Fibroblast of lung (primary cell): ENCODE results near the gene CRYBG2. TPM values are rescaled to one million over a fixed set of nuclear protein-coding genes. Genes with fewer than 3 reads are reported as not detected.
"Not testable (repeated sequence)": the region's sequence is repeated elsewhere in the genome, so short reads cannot be mapped to it uniquely, and the experiment has no call there.

Source experiments
- DNase-seq, 2 donors: peaks; one replicate each; pipeline versions ENCODE4 v3.0.0 to v3.0.0-alpha.2; 2010; ENCODE audit warnings: low read depth in 2 of 2
- H2AFZ ChIP-seq: 2 replicates; pipeline ENCODE4 v1.5.1; 2012; ENCODE audit warnings: low read length, control low read depth, inconsistent platforms
- H3K27ac ChIP-seq: 2 replicates; pipeline ENCODE4 v1.5.1; 2011; ENCODE audit warnings: low read length, control low read depth; ENCODE audit not compliant: insufficient read depth
- H3K27me3 ChIP-seq: 2 replicates; pipeline ENCODE4 v1.5.1; 2011; ENCODE audit warnings: mild to moderate bottlenecking, low read length; ENCODE audit not compliant: control insufficient read depth, insufficient read depth
- H3K36me3 ChIP-seq: 2 replicates; pipeline ENCODE4 v1.5.1; 2011; ENCODE audit warnings: low read length; ENCODE audit not compliant: control insufficient read depth, insufficient read depth
- H3K4me1 ChIP-seq: 2 replicates; pipeline ENCODE4 v1.5.1; 2011; ENCODE audit warnings: low read length; ENCODE audit not compliant: control insufficient read depth, insufficient read depth; ENCODE audit errors: extremely low read depth
- H3K4me2 ChIP-seq: 2 replicates; pipeline ENCODE4 v1.5.1; 2011; ENCODE audit warnings: low read length, control low read depth; ENCODE audit not compliant: insufficient read depth; ENCODE audit errors: extremely low read depth
- H3K4me3 ChIP-seq, 4 experiments: fragments of 200-600 bp in 1 of 4; sonication (generic) in 1 of 4; replicated peaks in 1 of 4; 2 replicates each; pipeline ENCODE4 v1.5.1; 2011 to 2016; ENCODE audit warnings: low read length in 4 of 4, low read depth in 3 of 4, mild to moderate bottlenecking in 3 of 4, control low read depth in 2 of 4, inconsistent platforms in 1 of 4, mixed read lengths in 1 of 4; ENCODE audit not compliant: insufficient read depth in 1 of 4; ENCODE audit errors: control extremely low read depth in 1 of 4
- H3K79me2 ChIP-seq: 2 replicates; pipeline ENCODE4 v1.5.1; 2012; ENCODE audit warnings: mild to moderate bottlenecking, low read length, inconsistent platforms; ENCODE audit not compliant: control insufficient read depth, insufficient read depth
- H3K9ac ChIP-seq: 2 replicates; pipeline ENCODE4 v1.5.1; 2011; ENCODE audit warnings: mild to moderate bottlenecking, low read length, control low read depth; ENCODE audit not compliant: insufficient read depth
- H3K9me3 ChIP-seq: 2 replicates; pipeline ENCODE4 v1.5.1; 2012; ENCODE audit warnings: low read depth, low read length; ENCODE audit not compliant: control insufficient read depth, insufficient read depth
- H4K20me1 ChIP-seq: 2 replicates; pipeline ENCODE4 v1.5.1; 2011; ENCODE audit warnings: low read length; ENCODE audit not compliant: control insufficient read depth, insufficient read depth; ENCODE audit errors: extremely low read depth
- EZH2 ChIP-seq: IDR thresholded peaks from 2 replicates; pipeline ENCODE4 v1.5.1; 2012; ENCODE audit warnings: low read length, control low read depth, mild to moderate bottlenecking; ENCODE audit errors: missing control alignments
- polyA plus RNA-seq, 2 donors: library from polyadenylated mRNA; depleted of rRNA in 1 of 2; stranded (reverse) in 1 of 2; unstranded in 1 of 2; fragments of >200 nt; gene quantifications; 2 replicates each; pipeline ENCODE4 v1.2.1, GENCODE V29; 2011 to 2012; ENCODE audit warnings: missing spikeins in 1 of 2
- total RNA-seq: library from RNA; depleted of rRNA; stranded (reverse); fragments of >200 nt; gene quantifications from 2 replicates; pipeline ENCODE4 v1.2.1, GENCODE V29; 2014
- TF ChIP-seq, protein P1 (sequence below), 2 donors: IDR thresholded peaks in 1 of 2; conservative IDR thresholded peaks in 1 of 2; 1 replicate in 1 of 2; 2 replicates in 1 of 2; pipeline ENCODE4 v1.5.1; 2011 to 2012; ENCODE audit warnings: low read length in 2 of 2, control low read depth in 1 of 2, inconsistent platforms in 1 of 2, low read depth in 1 of 2, mild to moderate bottlenecking in 1 of 2

Gene CRYBG2
- total and polyA plus RNA-seq, 2 donors (not counting 1 experiment from before 2014, with no cell fraction given) = not detected

DNA sequence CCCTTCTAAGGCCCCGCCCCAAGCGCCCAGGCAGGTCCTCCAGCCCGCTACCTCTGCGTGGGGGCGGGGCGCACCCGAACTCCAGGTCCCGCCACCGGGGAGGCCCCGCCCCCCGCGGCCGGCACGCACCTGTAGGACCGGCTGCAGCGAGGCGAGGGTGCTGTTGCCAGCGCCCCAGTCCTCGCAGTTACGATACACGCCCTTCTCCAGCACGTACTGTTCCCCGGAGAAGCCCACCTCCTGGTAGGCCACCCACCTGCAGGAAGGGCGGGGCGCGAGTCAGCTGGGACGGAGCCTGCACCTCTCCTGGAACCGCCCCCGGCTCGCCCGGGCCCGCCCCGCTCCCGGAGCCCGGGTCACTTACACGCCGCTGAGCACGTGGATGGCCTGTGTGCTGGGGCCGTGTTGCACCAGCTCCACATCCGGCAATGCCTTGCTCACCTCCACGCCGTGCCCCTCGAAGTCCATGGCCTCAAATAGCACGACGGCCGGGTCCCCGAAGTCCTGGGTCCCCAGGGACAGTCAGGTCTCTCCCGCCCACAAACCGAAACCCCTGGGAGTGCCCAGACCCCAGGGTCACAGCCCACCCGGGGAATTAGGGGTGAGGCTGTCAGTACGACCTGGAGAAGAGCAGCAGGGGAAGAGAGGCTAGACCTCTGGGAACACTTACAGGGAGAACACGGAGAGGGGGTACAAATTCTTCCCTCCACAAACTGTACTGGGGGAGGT is 17.3 kb downstream of the CRYBG2 start:
- Histone ChIP-seq H3K9me3 (no peaks in the 10 kb centered on the region), H4K20me1 (no peaks in the 10 kb centered on the region), H3K4me2 (peak overlapping the region; percentile 92), H3K27me3 (peaks cover 10% of the 10 kb centered on the region), H3K9ac (no peak overlapping the region), H3K36me3 (no peaks in the 10 kb centered on the region), H3K4me1 (no peaks in the 10 kb centered on the region), H3K27ac (no peak overlapping the region), H3K79me2 (no peaks in the 10 kb centered on the region), H3K4me3 (peak overlapping the region in 3 of 4 experiments; percentile 38 to 51 (median 47)), H2AFZ (no peak overlapping the region)
- TF ChIP-seq EZH2 = no peak
- TF ChIP-seq, protein P1, sequence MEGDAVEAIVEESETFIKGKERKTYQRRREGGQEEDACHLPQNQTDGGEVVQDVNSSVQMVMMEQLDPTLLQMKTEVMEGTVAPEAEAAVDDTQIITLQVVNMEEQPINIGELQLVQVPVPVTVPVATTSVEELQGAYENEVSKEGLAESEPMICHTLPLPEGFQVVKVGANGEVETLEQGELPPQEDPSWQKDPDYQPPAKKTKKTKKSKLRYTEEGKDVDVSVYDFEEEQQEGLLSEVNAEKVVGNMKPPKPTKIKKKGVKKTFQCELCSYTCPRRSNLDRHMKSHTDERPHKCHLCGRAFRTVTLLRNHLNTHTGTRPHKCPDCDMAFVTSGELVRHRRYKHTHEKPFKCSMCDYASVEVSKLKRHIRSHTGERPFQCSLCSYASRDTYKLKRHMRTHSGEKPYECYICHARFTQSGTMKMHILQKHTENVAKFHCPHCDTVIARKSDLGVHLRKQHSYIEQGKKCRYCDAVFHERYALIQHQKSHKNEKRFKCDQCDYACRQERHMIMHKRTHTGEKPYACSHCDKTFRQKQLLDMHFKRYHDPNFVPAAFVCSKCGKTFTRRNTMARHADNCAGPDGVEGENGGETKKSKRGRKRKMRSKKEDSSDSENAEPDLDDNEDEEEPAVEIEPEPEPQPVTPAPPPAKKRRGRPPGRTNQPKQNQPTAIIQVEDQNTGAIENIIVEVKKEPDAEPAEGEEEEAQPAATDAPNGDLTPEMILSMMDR (conservative IDR thresholded peaks at IDR 0.05 in 1 of 2, IDR thresholded peaks at IDR 0.05 in 1 of 2; ENCODE audit: low read depth in 1 of 2, low read length in 2 of 2) = no peak
- DNase-seq = no peak

DNA sequence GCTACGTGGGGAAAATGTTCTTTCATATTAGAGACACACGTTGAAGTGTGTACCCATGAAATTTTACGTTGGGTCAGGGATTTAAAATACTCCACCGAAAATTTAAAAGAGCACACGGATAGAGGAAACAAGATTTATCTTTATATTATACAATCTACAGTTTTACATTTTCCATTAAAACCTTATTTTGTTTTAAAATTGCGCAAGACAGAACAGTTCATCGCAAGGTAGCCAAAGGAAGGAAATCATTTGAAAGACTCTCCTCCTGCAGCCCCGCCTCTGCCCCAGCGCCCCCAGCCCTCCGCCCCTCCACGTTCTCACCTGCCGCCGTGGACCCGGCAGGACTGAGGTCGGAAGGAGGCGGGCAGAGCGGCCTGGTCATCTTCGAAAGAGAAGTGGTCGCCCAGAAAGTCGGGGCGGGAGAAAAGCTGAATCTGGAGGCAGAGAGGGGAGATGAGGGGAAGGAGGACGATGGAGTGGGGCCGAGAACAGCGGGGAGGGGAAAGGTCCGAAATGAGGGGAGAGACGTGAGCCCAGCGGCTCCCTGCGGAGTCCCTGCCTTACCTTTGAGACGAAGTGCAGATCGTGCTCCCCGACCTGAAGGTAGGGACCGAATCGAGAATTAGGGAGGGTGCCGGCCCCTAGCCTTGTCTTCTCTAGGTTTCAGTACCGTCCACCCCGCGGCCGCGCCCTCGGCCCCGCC is 18.0 kb downstream of the CRYBG2 start:
- H4K20me1 ChIP-seq = no peaks in the 10 kb centered on the region
- peak overlapping the region; percentile 92 for H3K4me2 ChIP-seq
- no peaks in the 10 kb centered on the region for H3K4me1 ChIP-seq
- peak overlapping the region; percentile 88 for H2AFZ ChIP-seq
- no peaks in the 10 kb centered on the region for H3K9me3 ChIP-seq
- no peak overlapping the region for H3K9ac ChIP-seq
- peaks cover 10% of the 10 kb centered on the region for H3K27me3 ChIP-seq
- H3K27ac ChIP-seq = no peak overlapping the region
- H3K36me3 ChIP-seq = no peaks in the 10 kb centered on the region
- H3K4me3 ChIP-seq = peak overlapping the region; percentile 38 to 68 (median 49)
- no peaks in the 10 kb centered on the region for H3K79me2 ChIP-seq
- no peak for TF ChIP-seq EZH2
- TF ChIP-seq, protein P1 (conservative IDR thresholded peaks at IDR 0.05 in 1 of 2, IDR thresholded peaks at IDR 0.05 in 1 of 2; ENCODE audit: low read depth in 1 of 2, low read length in 2 of 2) = no peak
- DNase-seq = no peak

DNA sequence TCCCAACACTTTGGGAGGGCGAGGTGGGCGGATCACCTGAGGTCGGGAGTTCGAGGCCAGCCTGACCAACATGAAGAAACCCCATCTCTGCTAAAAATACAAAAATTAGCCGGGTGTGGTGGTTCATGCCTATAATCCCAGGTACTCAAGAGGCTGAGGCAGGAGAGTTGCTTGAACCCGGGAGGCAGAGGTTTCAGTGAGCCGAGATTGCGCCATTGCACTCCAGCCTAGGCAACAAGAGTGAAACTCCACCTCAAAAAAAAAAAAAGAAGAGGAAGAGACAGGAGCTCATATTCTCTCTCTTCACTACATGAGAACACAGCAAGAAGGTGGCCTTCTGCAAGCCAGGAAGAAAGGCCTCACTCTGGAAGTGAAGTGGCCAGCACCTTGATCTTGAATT is 20.6 kb downstream of the CRYBG2 start:
- not testable (repeated sequence) for H4K20me1 ChIP-seq, H3K9ac ChIP-seq, H3K79me2 ChIP-seq, H3K27ac ChIP-seq, H3K4me2 ChIP-seq, H3K27me3 ChIP-seq, H3K36me3 ChIP-seq, H3K9me3 ChIP-seq, H2AFZ ChIP-seq, H3K4me3 ChIP-seq, H3K4me1 ChIP-seq, DNase-seq
